PFSK-1 (cell line): ENCODE data around the gene LRRC39.

Experiments used
- FOXP2 ChIP-seq: optimal IDR thresholded peaks from 2 replicates; pipeline ENCODE3; 2011; ENCODE audit warnings: borderline replicate concordance, control low read depth, inconsistent platforms; ENCODE audit not compliant: insufficient read depth; ENCODE audit errors: extremely low read length, extremely low read depth
- POLR2AphosphoS5 ChIP-seq: IDR thresholded peaks from 2 replicates; pipeline ENCODE4 v1.6.1; 2012; ENCODE audit warnings: low read depth, mild to moderate bottlenecking, control low read depth, low read length, moderate library complexity
- SIN3A ChIP-seq: IDR thresholded peaks from 2 replicates; pipeline ENCODE4 v1.6.1; 2012; ENCODE audit warnings: mild to moderate bottlenecking, low read length, moderate library complexity, borderline replicate concordance; ENCODE audit not compliant: insufficient read depth
- TAF1 ChIP-seq: IDR thresholded peaks from 2 replicates; pipeline ENCODE4 v1.6.1; 2012; ENCODE audit warnings: low read length, control low read depth, borderline replicate concordance; ENCODE audit not compliant: insufficient read depth
- TF ChIP-seq, protein P1 (sequence below), 2 experiments: IDR thresholded peaks; 2 replicates each; pipeline versions ENCODE4 v1.6.1 to v1.8.0; 2011 to 2012; ENCODE audit warnings: low read depth in 2 of 2, low read length in 2 of 2, control low read depth in 1 of 2, inconsistent platforms in 1 of 2, mild to moderate bottlenecking in 1 of 2, moderate library complexity in 1 of 2; ENCODE audit not compliant: insufficient read depth in 1 of 2

DNA sequence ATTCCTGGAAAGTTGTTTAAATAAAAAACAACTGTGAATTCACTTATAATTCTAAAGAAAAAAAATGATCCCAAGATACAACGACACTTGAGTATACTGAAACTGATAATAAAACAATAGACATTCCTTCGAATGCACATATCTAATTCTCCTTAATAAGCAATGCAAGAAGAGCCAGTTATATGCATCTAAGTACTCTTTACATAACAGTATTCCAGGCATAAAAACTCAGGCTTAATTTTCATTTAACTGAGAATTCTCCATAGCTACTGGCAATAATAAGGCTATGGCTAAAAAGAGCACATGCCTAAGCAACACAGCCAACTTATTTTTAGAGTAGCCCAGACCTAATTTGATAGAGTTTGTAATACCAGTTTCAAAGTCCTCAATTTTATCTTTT, 76.5 kb downstream of the LRRC39 start:
- no peak for TF ChIP-seq POLR2AphosphoS5
- TF ChIP-seq SIN3A, result no peak
- no peak for TF ChIP-seq TAF1
- TF ChIP-seq, protein P1, sequence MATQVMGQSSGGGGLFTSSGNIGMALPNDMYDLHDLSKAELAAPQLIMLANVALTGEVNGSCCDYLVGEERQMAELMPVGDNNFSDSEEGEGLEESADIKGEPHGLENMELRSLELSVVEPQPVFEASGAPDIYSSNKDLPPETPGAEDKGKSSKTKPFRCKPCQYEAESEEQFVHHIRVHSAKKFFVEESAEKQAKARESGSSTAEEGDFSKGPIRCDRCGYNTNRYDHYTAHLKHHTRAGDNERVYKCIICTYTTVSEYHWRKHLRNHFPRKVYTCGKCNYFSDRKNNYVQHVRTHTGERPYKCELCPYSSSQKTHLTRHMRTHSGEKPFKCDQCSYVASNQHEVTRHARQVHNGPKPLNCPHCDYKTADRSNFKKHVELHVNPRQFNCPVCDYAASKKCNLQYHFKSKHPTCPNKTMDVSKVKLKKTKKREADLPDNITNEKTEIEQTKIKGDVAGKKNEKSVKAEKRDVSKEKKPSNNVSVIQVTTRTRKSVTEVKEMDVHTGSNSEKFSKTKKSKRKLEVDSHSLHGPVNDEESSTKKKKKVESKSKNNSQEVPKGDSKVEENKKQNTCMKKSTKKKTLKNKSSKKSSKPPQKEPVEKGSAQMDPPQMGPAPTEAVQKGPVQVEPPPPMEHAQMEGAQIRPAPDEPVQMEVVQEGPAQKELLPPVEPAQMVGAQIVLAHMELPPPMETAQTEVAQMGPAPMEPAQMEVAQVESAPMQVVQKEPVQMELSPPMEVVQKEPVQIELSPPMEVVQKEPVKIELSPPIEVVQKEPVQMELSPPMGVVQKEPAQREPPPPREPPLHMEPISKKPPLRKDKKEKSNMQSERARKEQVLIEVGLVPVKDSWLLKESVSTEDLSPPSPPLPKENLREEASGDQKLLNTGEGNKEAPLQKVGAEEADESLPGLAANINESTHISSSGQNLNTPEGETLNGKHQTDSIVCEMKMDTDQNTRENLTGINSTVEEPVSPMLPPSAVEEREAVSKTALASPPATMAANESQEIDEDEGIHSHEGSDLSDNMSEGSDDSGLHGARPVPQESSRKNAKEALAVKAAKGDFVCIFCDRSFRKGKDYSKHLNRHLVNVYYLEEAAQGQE (IDR thresholded peaks at IDR 0.05; ENCODE audit: insufficient read depth in 1 of 2, low read depth in 2 of 2, low read length in 2 of 2), result no peak
- TF ChIP-seq FOXP2, result no peak
